Panc1 (cell line): ENCODE data around the gene JAG1. TPM values are rescaled to one million over a fixed set of nuclear protein-coding genes. Genes with fewer than 3 reads are reported as not detected.

Experiments used
- ATAC-seq: fragments of 200-7000 bp; cut with Tn5 transposase; 2 replicates; pipeline ENCODE4 v1.9.1; 2020; ENCODE audit warnings: mild to moderate bottlenecking, moderate library complexity
- BruUV-seq: library from RNA; stranded (reverse); fragments of 400-500 nt; replicated peaks from 2 replicates; lab custom pipeline; 2021; lab: Mats Ljungman, UMichigan
- CTCF ChIA-PET: fragments of 300-600 bp; sonication (Branson Sonifier 250); formaldehyde crosslinking; loops from one replicate; lab custom pipeline; 2022; ENCODE audit warnings: antibody characterized with exemption; lab: Charles Lee
- POLR2A ChIA-PET: fragments of 300-600 bp; sonication (Branson Sonifier 250); formaldehyde crosslinking; loops from one replicate; lab custom pipeline; 2022; ENCODE audit warnings: antibody characterized with exemption; lab: Charles Lee
- DNase-seq: peaks from one replicate; pipeline ENCODE4 v3.0.0-alpha.2; 2010; ENCODE audit warnings: low read depth, low spot score
- H3K27ac ChIP-seq: 2 replicates; pipeline ENCODE4 v1.5.1; 2011; ENCODE audit warnings: mild to moderate bottlenecking, low read length, inconsistent platforms
- H3K27me3 ChIP-seq: fragments of 200-500 bp; sonication (Bioruptor generic); 2 replicates; pipeline ENCODE4 v1.6.0; 2014; ENCODE audit warnings: low read length, inconsistent platforms; ENCODE audit not compliant: control insufficient read depth, insufficient read depth
- H3K36me3 ChIP-seq: fragments of 200-500 bp; sonication (Bioruptor generic); 2 replicates; pipeline ENCODE4 v1.5.1; 2014; ENCODE audit warnings: inconsistent platforms, mild to moderate bottlenecking, low read length, moderate library complexity; ENCODE audit not compliant: control insufficient read depth, insufficient read depth
- H3K4me1 ChIP-seq: 2 replicates; pipeline ENCODE4 v1.5.1; 2011; ENCODE audit warnings: inconsistent platforms, mild to moderate bottlenecking, low read length, moderate library complexity; ENCODE audit not compliant: control insufficient read depth, insufficient read depth
- H3K4me3 ChIP-seq, 2 experiments: 2 replicates each; pipeline ENCODE4 v1.5.1; 2011 to 2012; ENCODE audit warnings: low read depth in 2 of 2, low read length in 2 of 2, mild to moderate bottlenecking in 2 of 2, inconsistent platforms in 1 of 2, moderate library complexity in 1 of 2
- H3K9me3 ChIP-seq: fragments of 200-500 bp; sonication (Bioruptor generic); 2 replicates; pipeline ENCODE4 v1.5.1; 2014; ENCODE audit warnings: low read depth, mild to moderate bottlenecking, inconsistent platforms, low read length, moderate library complexity; ENCODE audit not compliant: control insufficient read depth, insufficient read depth
- CTCF ChIP-seq: fragments of 450-650 bp; IDR thresholded peaks from 2 replicates; pipeline ENCODE4 v1.5.1; 2017; ENCODE audit warnings: mild to moderate bottlenecking
- POLR2AphosphoS5 ChIP-seq: IDR thresholded peaks from 2 replicates; pipeline ENCODE4 v1.6.1; 2012; ENCODE audit warnings: mild to moderate bottlenecking, low read depth, low read length, moderate library complexity
- SIN3A ChIP-seq: IDR thresholded peaks from 2 replicates; pipeline ENCODE4 v1.6.1; 2012; ENCODE audit warnings: low read depth, mild to moderate bottlenecking, low read length, moderate library complexity, borderline replicate concordance; ENCODE audit not compliant: insufficient read depth
- TCF7L2 ChIP-seq: IDR thresholded peaks from 2 replicates; pipeline ENCODE4 v1.6.1; 2011; ENCODE audit warnings: mild to moderate bottlenecking, low read depth, low read length, inconsistent platforms
- in situ Hi-C: cut with HindIII; loops from 2 replicates; pipeline ENCODE4 v1.10.0; 2016; ENCODE audit warnings: low sequenced_read_pairs, low pct_unique_long_range_greater_than_20kb
- intact Hi-C: fragments of 100-400 bp; cut with micrococcal nuclease; formaldehyde crosslinking; loops from one replicate; pipeline ENCODE4 v1.10.0; 2022; ENCODE audit not compliant: unreplicated experiment
- total RNA-seq: library from RNA; stranded (reverse); gene quantifications from one replicate; pipeline ENCODE4 v1.2.1, GENCODE V29; 2021; ENCODE audit not compliant: unreplicated experiment
- TF ChIP-seq, protein P1 (sequence below), 2 experiments: IDR thresholded peaks; 2 replicates each; pipeline ENCODE4 v1.6.1; 2011 to 2012; ENCODE audit warnings: low read depth in 2 of 2, control low read depth in 1 of 2, low read length in 1 of 2, mild to moderate bottlenecking in 1 of 2, moderate library complexity in 1 of 2; ENCODE audit not compliant: insufficient read depth in 1 of 2

Gene JAG1
- total RNA-seq, 1 experiment from 2014 or later, result 21.2 TPM

DNA sequence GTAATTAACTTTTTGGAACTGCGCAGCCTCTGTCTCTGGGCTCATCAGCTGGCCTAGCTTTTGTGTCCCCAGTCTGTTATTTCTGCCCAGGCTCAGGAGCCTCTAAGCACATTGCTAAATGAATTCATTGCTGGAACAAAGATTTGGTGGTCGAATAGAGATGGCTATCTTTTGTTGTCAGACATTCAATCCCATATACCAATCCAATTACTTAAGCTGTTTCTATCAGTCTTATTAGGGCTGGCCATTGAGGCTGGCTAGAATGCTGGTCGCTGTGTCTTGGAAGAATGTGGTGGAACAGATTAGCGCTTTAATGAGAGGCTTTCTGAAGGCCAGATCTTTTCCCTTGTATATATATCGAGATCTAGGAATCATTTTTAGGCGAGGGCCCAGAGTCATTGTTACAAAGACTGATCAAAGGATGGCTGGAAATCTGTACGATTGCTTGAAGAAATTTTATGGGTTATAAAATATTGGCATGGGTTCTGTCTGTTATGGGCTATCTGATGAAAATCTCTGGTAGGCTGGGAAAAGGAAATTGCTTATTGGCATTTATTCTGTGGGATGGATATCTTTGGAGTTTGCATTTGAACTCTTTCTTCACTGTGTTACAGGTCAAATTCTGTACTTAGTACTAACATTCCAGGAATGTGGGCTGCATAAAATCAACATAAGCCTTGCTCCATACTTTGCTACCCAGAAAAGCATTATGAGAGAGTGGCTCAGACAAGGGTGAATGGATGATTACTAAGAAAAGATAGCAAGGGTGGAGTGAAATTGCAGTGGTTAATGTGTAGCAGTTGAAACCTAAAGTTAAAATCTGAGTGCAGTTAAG is 34.8 kb upstream of the JAG1 start:
- in situ Hi-C loops (no loop called here), intact Hi-C loops (no loop called here)
- Histone ChIP-seq H3K4me3 (no peak overlapping the region), H3K4me1 (peaks cover 9% of the 10 kb centered on the region; the same call in 1 of the 2 replicates), H3K27ac (no peak overlapping the region), H3K27me3 (no peaks in the 10 kb centered on the region), H3K36me3 (no peaks in the 10 kb centered on the region), H3K9me3 (no peaks in the 10 kb centered on the region)
- CTCF ChIA-PET, result no interaction called here
- BruUV-seq, result no TSS peak
- DNase-seq, result no peak
- peak; percentile 59 for ATAC-seq
- POLR2A ChIA-PET, result interaction anchor here (0.6 kb wide), 1 partner anchor 36 kb away, joined by 5 read pairs; no protein-coding TSS in a partner anchor
- TF ChIP-seq TCF7L2 (peak; percentile 71), CTCF (no peak)

DNA sequence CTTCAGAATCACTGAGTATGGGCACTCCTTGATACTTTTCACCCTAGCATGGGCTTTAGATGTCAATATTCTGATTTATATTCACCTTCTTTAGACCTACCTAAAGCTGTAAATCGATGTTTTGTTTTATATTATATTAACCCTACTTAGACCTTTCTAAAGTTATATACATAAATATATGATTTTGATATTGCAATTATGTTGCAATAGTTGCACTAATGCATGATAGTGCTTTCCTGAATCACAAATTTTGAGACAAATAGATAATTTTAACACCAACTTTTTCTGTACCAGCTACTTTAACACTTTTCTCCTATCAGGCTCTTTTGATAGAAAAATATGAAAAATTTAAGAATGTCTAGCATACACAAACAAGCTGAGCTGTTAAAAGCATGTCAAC is 34.0 kb upstream of the JAG1 start:
- no peak for TF ChIP-seq POLR2AphosphoS5
- TF ChIP-seq CTCF, result no peak
- no peak for TF ChIP-seq TCF7L2
- no peak for TF ChIP-seq SIN3A
- TF ChIP-seq, protein P1, sequence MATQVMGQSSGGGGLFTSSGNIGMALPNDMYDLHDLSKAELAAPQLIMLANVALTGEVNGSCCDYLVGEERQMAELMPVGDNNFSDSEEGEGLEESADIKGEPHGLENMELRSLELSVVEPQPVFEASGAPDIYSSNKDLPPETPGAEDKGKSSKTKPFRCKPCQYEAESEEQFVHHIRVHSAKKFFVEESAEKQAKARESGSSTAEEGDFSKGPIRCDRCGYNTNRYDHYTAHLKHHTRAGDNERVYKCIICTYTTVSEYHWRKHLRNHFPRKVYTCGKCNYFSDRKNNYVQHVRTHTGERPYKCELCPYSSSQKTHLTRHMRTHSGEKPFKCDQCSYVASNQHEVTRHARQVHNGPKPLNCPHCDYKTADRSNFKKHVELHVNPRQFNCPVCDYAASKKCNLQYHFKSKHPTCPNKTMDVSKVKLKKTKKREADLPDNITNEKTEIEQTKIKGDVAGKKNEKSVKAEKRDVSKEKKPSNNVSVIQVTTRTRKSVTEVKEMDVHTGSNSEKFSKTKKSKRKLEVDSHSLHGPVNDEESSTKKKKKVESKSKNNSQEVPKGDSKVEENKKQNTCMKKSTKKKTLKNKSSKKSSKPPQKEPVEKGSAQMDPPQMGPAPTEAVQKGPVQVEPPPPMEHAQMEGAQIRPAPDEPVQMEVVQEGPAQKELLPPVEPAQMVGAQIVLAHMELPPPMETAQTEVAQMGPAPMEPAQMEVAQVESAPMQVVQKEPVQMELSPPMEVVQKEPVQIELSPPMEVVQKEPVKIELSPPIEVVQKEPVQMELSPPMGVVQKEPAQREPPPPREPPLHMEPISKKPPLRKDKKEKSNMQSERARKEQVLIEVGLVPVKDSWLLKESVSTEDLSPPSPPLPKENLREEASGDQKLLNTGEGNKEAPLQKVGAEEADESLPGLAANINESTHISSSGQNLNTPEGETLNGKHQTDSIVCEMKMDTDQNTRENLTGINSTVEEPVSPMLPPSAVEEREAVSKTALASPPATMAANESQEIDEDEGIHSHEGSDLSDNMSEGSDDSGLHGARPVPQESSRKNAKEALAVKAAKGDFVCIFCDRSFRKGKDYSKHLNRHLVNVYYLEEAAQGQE (IDR thresholded peaks at IDR 0.05; ENCODE audit: insufficient read depth in 1 of 2, low read depth in 2 of 2, low read length in 1 of 2), result no peak
- ChIA-PET POLR2A (interaction anchor here (0.6 kb wide), 1 partner anchor 37 kb away, joined by 5 read pairs; no protein-coding TSS in a partner anchor), CTCF (no interaction called here)
- no peaks in the 10 kb centered on the region for H3K36me3 ChIP-seq
- in situ Hi-C loops, result no loop called here
- H3K27me3 ChIP-seq, result no peaks in the 10 kb centered on the region
- H3K4me3 ChIP-seq, result no peak overlapping the region
- no TSS peak for BruUV-seq
- intact Hi-C loops, result no loop called here
- ATAC-seq (no peak), DNase-seq (no peak)
- H3K27ac ChIP-seq, result no peak overlapping the region
- no peaks in the 10 kb centered on the region for H3K9me3 ChIP-seq
- peaks cover 9% of the 10 kb centered on the region; the same call in 1 of the 2 replicates for H3K4me1 ChIP-seq
